Hypothalamus (tissue), 51 donors: ENCODE data around the gene DCAF4L1.

Experiments used
- DNase-seq, 51 donors: peaks; one replicate each; lab custom pipeline; 2025; lab: John Stamatoyannopoulos, UW

DCAF4L1 gene

GRCh38 chr4:41989994-41990364 lies 8.4 kb downstream of the DCAF4L1 start:
- peak in 2 of 51 donors; percentile 32 to 61 for DNase-seq

DNA sequence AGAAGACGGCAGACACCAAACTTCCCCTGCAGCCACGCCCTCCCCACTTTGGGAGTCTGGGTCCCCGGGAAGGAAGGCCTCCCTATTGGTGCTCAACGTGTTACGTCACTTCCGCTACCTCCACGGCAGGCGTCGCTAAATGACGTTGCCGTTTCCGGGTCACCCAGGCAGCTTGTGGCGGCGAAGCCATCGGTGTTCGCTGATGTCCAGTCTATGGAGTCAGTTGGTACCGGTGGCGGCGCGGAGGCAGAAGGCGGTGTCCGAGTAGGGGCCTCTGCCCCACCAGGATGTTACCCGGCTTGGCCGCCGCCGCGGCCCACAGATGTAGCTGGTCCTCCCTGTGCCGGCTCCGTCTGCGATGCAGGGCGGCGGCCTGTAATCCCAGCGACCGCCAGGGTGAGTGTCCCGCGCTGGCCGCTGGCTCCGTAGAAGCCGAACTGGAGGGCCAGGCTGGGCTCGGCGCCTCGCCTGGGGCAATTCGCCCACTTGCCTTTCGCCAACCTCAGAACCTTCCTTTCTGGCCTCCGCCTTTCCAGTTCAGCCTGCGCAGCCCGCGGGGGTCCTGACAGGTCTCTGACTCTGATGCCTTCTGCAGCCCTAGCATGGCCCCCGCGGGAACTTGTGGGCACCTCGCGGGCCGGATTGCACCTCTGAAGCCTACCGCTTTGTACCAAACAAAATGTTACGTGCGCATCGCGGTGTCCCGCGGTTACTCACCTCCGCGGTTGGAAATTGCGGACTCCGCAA lies 9.0 kb downstream of the DCAF4L1 start, which contains the start of gene SLC30A9:
Gene SLC30A9 (plus strand): TSS at position 166 of the 747 bp plus-strand sequence. CDS start 122 bp downstream, at position 288.
- DNase-seq, result peak; percentile 41 to 96 (median 92)

GRCh38 chr4:41991916-41992767 lies 10.6 kb downstream of the DCAF4L1 start:
- no peak for DNase-seq

DNA sequence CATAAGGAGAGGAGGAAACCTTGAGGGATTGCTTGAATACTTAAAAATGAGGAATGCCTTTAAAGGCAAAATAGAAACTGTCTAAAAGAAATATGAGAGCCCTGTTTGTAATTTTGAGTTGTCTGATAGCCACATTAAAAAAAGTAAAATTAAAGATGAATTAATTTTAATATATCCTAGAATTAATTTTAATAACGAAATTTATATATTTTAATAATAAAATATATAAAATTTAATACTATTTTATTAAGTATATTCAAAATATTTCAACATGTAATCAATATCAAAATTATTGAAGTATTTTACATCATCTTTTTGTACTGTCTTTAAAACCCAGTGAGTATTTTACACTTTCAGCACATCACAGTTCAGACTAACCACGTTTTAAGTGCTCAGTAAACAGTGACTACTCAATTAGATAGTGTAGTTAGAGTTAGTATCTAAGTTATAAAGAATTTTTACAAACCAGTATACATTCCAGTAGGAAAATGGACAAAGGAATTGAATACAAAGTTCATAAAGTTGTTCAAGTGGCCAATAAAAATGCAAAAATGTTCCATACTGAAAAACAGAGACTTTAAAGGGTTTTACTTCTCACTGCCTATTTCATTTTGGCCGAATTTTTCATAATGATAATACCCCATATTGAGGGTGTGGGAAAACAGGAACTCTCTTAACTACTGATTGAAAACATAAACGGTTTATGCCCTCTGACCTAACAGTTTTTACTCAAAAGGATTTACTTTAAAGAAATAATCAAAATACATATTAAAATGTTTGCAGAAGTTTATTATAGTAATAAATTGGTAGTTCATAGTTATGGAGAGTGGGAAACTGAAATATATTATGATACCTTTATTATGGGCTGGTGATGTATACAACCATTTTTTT lies 11.7 kb downstream of the DCAF4L1 start:
- DNase-seq, result no peak

DNA sequence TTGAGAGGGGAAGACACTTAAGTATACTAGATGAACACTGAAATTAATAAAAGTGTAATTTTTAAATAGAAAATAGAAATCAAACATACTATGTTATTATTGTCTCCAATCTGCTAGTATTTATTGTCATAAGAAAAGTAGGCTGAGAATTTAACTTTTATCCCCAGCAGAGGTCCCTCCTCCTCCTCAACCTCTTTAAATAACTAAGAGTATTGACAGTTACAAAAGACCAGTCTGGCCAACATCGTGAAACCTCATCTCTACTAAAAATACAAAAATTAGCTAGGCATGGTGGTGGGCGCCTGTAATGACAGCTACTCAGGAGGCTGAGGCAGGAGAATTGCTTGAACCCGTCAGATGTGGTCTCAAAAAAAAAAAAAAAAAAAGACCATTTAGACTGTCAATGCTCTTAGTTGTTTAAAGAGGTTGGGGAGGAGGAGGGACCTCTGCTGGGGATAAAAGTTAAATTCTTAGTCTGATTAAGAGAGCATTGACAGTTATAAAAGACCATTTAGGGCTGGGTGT lies 13.0 kb downstream of the DCAF4L1 start:
- DNase-seq, result no peak

DNA sequence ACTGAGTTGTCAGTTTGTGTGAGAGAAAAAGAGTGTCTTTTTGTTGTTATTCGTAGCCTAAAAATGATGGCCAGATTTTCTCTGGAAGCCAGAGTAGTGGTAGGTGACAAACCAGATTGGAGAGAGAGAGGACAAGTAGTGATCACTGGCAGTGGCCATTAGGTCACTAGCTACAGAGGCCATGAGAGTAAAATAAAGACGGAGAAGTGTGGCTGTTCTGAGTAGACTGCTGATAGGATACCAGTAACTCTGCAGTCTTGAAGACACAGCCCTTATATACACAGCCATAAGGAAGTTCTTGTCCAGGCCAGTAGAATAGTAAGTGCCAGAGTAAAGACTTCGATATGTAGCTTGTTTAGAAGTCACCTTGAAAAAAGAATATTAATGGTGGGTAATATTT lies 16.5 kb downstream of the DCAF4L1 start:
- no peak for DNase-seq

GRCh38 chr4:41999321-41999720 lies 17.8 kb downstream of the DCAF4L1 start:
- no peak for DNase-seq

DNA sequence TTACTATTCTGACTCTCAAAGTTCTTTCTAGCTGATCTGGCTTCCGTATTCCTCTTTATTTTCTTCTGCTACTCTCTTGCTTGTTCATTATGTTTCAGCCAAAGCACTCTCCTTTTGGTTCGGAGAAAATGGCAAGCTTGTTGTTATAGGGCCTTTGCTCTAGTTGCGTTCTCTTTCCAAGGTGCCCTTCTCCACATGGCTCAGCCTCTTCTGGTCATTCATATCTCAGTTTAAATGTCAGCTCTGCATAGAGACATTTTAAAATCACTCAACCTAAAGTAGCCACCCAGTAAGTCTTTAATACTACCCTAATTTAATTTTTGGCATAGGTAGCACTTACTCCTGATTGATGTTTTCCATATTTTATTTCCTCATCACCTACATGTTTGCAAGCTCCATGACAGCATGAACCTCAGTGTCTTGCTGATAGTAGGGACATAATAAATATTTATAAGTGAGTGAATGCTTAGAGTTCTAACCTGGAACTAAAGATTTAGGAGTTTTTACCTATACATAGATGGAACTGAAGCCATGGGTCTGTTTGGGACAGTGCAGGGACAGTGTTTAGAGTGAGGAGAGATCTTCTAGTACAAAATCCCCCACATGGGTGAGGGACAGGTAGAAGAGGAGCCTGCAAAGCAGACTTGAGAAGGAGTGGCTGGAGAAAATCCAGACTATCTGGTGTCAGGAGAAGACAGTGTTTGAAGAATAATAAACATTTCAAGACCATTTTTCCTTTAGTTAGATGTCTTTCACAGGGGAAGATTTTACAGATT lies 26.6 kb downstream of the DCAF4L1 start:
- no peak for DNase-seq

DNA sequence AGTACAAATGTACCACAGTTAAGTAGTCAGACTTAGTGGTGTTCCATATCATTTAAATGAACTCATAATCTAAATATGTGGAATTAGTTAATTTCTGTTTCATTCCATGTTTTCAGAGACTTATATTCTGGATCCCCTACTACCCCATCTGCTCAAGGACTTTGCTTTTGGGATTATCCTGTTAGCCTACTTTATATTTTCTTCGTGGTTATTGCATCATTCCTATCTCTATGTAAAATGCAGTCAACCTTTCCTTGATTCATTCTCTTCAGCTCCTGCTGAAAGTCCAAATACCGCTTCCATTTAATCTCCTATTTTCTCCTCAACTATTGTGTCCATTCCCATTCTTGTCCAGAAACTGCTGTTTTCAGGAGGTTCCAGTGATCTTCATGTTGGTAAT lies 33.9 kb downstream of the DCAF4L1 start:
- DNase-seq, result no peak

DNA sequence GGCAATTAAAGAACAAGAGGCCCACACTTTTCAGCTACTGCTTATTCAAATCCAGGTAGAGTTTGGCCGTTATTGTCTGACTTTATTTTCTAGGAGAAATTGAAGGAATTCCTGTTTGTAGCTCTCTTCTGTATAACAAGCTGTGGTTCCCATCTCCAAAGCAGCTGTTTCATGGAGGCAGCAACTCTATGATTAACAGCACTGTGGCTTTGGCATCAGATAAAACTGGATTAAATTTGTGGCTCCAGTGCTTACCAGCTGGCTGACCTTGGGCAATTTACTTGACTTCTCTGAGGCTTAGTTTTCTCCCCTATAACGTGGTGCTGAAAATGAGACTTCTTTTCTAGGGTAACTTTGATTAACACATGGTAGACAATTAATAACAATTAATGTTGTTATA lies 36.9 kb downstream of the DCAF4L1 start:
- no peak for DNase-seq
